ENCODE data around the gene SYNDIG1.

The SYNDIG1 gene

GRCh38 chr20:24473435-24474223 lies 4.2 kb downstream of the SYNDIG1 start:
- DNase-seq: no peak

- DNase-seq: no peak
Measured at GRCh38 chr20:24477831-24478547, 8.6 kb downstream of the SYNDIG1 start.

GRCh38 chr20:24478584-24478983 lies 9.2 kb downstream of the SYNDIG1 start:
- DNase-seq: no peak

- DNase-seq: no peak
Measured at GRCh38 chr20:24479106-24479505, 9.7 kb downstream of the SYNDIG1 start.

- no peak for DNase-seq
Measured at GRCh38 chr20:24479595-24479994, 10.2 kb downstream of the SYNDIG1 start.

- no peak for DNase-seq
Measured at GRCh38 chr20:24480509-24480908, 11.1 kb downstream of the SYNDIG1 start.

- no peak for DNase-seq
Measured at GRCh38 chr20:24481173-24481572, 11.7 kb downstream of the SYNDIG1 start.

GRCh38 chr20:24483435-24484080 lies 14.1 kb downstream of the SYNDIG1 start:
- DNase-seq: no peak

- DNase-seq: no peak
Measured at GRCh38 chr20:24484081-24484450, 14.6 kb downstream of the SYNDIG1 start.

GRCh38 chr20:24485981-24486380 lies 16.6 kb downstream of the SYNDIG1 start:
- no peak for DNase-seq

- no peak for DNase-seq
Measured at GRCh38 chr20:24487240-24487639, 17.8 kb downstream of the SYNDIG1 start.

GRCh38 chr20:24487648-24488047 lies 18.2 kb downstream of the SYNDIG1 start:
- DNase-seq: no peak

- no peak for DNase-seq
Measured at GRCh38 chr20:24488064-24488799, 18.8 kb downstream of the SYNDIG1 start.

- DNase-seq: no peak
Measured at GRCh38 chr20:24488800-24489175, 19.4 kb downstream of the SYNDIG1 start.

- no peak for DNase-seq
Measured at GRCh38 chr20:24489193-24489592, 19.8 kb downstream of the SYNDIG1 start.

- DNase-seq: no peak
Measured at GRCh38 chr20:24489631-24490260, 20.3 kb downstream of the SYNDIG1 start.

- DNase-seq: no peak
Measured at GRCh38 chr20:24490598-24490997, 21.2 kb downstream of the SYNDIG1 start.

GRCh38 chr20:24491041-24491756 lies 21.8 kb downstream of the SYNDIG1 start:
- no peak for DNase-seq

GRCh38 chr20:24492031-24492607 lies 22.7 kb downstream of the SYNDIG1 start:
- DNase-seq: no peak

- no peak for DNase-seq
Measured at GRCh38 chr20:24492698-24493097, 23.3 kb downstream of the SYNDIG1 start.

- no peak for DNase-seq
Measured at GRCh38 chr20:24493181-24493580, 23.8 kb downstream of the SYNDIG1 start.

Measured in activated CD4-positive, alpha-beta T cell treated with anti-CD3 and anti-CD28 coated beads for 48 hours (primary cell).